NCI-H524 treated with DMSO at 0.1 percent for 48 hours (cell line): ENCODE data around the gene CCDC93.

Source experiments
- DNase-seq: peaks from one replicate; lab custom pipeline; 2025; lab: John Stamatoyannopoulos, UW

The CCDC93 gene

GRCh38 chr2:117989854-117990438, 23.9 kb downstream of the CCDC93 start:
- DNase-seq, result no peak

DNA sequence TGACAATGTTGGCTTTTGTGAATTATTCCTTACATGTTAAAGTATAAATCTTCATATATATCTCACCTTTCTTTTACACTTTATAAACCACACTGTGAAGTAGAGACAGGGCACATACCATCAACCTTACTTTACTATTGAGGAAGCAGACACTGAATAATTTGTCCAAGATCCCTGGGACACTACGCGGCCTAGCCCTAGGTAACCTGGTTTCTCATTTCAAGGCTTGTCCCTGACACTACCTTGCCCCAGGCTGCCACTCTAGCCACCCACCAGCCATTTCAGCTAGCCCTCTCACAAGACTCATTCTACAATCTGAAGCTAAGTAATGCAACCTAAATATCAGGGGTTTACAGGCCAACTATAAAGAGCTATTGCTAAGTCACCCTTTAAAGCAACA, 26.7 kb downstream of the CCDC93 start:
- no peak for DNase-seq

- DNase-seq, result no peak
Observed at GRCh38 chr2:117985092-117985491, 28.8 kb downstream of the CCDC93 start.

- no peak for DNase-seq
Observed at GRCh38 chr2:117984208-117984607, 29.7 kb downstream of the CCDC93 start.

GRCh38 chr2:117983040-117983439, 30.8 kb downstream of the CCDC93 start:
- no peak for DNase-seq

DNA sequence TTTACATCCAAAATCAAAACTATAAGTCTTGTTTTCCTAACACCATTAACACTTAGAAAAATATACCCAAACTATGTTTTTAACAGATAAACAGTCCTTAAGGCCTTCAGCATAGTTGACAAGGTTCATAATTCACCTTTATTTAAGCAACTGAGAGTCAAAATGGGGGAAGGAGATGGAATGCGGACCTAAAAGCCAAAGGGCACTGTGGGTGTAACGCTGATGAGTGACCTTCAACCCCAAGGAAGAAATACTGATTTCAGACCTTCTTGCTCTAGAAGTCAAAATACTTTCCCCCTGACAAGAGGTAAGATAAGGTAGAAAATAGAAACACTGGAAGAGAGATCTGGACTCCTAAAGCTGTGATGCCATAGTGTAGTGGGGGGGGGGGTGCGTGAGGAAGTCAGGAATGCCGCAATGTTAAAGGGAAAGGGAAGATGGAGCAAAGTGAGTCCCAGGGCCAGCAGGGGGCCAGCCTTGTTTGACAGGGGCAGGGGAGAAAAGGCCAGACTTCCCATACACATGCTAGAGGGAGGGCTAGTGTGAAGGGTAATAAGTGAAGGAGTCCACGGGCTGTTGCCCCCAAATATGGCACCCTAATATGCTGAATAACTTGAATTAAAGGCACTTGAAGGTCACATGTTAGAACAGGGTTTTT, 31.4 kb downstream of the CCDC93 start:
- DNase-seq, result no peak

DNA sequence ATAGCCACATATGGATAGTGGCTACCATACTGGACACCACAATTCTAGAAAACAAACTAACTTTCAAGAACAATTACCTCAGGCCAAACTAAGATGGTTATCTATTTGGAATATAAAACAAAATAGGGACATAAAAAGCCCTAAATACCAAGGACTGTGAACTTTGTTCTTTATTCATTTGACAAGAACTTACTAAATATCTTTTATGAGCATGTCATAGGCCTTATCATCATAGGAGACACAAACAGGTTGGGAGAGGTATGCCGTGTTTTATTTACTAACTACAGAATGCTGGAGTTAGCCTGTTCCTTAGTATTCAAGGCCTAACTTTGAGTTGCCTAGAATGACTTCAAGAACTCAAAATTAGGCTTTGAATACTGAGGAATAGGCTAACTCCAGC, 32.1 kb downstream of the CCDC93 start:
- DNase-seq, result no peak

GRCh38 chr2:117980783-117981676, 32.8 kb downstream of the CCDC93 start:
- DNase-seq, result no peak

DNA sequence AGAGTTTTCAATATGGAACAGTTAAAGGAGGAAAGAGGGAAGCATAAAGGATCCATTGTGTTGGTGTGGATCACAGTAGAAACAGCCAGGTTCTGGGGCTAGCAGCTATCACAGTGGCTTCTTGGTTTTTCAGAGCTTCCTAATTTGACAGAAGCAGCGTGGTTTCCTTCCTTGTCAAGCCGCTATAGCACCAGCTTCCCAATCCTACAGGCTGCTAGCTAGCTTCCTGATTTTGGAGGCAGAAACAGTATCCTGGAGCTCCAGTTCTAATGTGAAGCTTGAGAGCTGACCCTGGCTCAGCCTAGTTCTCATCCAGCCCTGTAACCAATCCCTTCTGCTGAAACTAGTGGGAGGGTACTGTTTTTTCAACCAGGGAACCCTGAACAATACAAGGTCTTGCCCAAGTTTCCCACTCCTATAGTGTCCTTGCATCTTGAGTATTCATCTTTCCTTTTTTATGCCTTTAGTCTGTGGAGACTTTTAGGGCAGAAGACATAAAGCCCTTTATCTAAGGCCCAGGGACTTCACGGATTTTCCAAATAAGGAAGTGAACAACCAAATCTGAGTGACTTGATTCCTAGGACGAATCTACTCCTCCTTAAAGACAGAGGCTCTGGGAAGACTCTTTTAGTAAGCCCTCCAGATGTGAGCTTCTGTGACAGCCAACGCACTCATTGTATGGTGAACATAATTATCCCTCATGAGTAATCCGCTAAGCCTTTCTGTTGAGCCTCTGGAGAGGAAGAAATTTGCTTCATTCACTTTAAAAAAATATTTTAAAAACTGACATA, 33.8 kb downstream of the CCDC93 start:
- no peak for DNase-seq

DNA sequence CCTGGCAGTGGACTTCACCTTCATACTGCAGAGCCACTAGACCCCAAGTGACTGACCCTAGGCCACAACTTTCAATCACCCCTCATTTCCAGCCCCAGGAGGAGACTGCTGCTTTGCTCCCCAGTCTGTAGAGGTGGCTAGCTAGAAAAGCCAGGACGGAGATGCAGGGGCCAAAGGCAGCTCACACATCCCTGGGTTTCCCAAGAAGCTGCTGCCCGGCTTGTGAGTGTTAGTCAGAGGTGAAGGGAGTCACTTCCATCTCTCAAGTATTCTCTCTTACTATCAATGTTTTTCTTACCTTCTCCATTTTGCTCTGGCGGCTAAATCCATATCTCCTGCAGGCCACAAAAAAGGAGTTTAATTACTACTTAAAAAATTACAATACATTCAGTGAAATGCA, 36.2 kb downstream of the CCDC93 start:
- no peak for DNase-seq

- no peak for DNase-seq
Observed at GRCh38 chr2:117976581-117976980, 37.3 kb downstream of the CCDC93 start.

GRCh38 chr2:117973498-117974082, 40.3 kb downstream of the CCDC93 start:
- no peak for DNase-seq

DNA sequence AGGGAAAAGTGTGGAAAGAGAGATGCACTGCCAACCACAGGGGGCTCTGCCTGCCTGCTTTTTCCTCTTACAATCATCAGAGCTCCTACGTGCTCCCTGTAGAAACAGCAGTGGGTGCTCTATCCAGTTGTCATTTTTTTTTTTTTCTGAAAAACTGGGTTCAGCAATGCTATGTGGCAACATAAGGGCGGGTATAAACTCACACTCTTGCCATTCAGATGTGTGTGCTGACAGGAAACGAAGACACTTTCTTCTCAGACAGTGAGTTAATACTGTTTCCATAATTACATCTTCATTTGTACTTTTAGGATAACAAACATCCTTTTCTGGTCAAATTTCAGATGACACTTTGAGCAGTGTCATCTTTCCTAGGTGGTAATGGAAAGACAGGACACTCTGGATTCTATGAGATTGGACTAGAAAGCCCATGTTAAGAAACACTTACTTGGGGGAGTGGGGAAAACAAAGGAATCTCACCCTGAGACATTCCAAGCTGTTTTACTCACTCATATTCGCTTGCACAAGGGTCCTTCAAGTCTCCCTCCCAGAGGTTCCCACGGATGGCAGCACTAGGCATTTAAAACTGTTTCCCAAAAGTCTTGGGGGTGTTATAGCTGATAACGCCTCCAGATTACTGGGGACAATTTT, 41.3 kb downstream of the CCDC93 start:
- no peak for DNase-seq

DNA sequence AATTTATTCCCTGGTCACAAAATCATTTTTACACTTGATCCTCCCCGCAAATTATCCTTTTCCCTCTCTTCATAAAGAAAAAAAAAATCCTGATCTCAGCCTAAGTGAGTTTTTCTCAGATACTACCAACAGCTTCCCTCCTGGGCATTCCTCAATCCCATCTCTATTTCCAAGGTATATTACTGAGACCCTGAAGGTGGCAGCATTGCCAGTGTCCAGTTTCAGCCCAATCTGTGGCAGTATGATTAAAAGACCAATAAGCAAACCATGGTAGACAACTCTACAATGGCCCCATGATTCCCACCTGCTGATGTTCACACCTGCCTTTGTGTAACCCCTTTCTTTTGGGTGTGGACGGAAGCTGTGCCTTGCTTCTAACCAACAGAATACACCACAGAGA, 45.1 kb downstream of the CCDC93 start:
- DNase-seq, result no peak

DNA sequence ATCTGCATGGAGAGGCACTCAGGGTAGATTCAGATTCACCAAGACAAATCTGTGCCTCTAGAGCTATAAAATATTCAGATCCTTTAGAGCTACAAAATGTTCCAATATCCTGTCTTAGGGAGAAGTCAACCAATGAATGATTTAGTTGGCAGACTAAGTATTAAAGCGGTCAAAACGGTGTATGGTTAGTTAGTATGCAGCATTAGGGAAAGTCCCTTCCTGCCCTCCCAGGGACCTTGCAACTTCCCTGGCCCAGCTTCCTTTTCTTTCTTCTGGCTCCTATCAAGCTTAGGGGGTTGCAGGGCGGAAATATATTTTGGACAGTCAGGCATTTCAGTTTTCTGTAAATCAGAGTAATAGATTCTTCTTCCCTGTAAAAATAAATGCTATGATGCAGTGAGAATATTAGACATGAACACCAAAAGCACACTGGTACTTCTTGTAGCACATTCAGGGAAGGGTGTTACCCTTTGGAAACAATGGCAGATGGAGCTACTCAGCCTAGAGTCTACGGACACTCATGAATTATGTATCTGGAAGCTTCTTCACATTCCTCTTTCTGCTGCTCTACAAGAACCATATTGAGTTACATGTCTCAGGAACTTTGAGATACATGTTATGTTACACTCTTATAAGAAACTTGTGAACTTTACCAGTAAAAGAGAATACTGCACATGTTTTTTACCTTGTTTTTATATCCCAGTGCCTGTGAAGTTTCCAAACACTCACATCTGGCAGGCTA, 45.7 kb downstream of the CCDC93 start:
- no peak for DNase-seq

DNA sequence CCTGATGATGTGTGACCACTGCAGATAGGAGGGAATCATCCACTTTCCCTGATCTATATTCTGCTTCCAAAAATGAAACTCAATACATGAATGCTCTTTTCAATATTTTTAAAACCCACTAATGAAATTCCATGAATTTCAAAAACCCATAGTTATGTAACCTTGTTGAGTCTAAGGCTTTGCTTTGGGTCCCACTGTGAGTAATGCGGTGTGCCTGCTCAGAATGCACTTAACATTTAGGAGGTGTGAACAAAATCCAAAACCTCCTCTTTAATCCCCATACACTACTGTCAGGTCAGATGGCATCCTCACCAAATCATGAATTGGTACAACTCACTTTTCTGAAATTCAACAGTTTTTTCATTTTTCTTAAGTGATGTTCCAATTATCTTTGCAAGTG, 50.4 kb downstream of the CCDC93 start:
- no peak for DNase-seq

DNA sequence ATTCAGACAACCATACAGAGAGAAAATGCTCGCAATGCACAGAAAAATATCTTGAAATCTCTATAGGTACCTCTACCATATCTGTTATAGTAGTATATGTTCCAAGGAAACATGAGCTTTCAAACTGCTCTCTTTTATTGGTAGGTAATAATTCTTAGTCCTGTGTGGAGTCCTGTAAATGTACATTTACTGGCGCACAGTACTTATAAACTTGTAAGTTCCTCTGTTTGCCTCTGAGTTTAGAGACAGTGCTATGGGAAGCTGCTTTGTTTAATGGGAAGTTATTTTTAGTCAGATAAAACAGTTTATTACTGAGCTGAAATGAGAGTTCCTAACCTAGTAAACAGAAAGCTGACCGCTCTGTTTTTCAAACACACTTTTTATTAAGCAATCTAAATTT, 52.7 kb downstream of the CCDC93 start:
- no peak for DNase-seq

DNA sequence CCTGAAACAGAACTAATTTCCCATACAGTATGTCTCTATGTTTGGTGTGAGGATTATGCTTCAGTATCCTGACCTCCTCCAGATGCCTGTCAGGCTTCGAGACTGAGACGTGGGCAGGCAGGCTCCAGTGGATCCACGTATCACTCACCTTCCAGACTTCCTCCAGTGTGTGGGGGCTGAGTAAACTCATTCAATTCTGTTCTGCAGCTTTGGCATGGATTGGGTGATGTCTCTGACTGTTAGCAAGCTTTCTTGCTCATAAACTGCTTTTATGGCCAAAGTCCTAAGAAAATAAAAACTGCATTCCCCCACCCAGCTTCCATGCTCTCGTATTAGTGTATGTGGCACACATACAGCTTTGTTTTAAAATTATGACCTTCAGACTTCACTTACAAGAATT, 53.6 kb downstream of the CCDC93 start:
- no peak for DNase-seq

GRCh38 chr2:117958186-117958585, 55.7 kb downstream of the CCDC93 start:
- no peak for DNase-seq

- no peak for DNase-seq
Observed at GRCh38 chr2:117957616-117958015, 56.3 kb downstream of the CCDC93 start.
